SW 1271 (cell line): ENCODE results near the gene ADAMTSL2.

Experiments
- DNase-seq, 2 experiments: peaks; one replicate each; lab custom pipeline; 2025; lab: John Stamatoyannopoulos, UW

Gene ADAMTSL2

GRCh38 chr9:133499892-133500270 lies 34.6 kb upstream of the ADAMTSL2 start:
- DNase-seq = no peak

GRCh38 chr9:133502112-133502511 lies 32.4 kb upstream of the ADAMTSL2 start:
- no peak for DNase-seq

- no peak for DNase-seq
Measured at GRCh38 chr9:133505186-133505830, 29.2 kb upstream of the ADAMTSL2 start.

DNA sequence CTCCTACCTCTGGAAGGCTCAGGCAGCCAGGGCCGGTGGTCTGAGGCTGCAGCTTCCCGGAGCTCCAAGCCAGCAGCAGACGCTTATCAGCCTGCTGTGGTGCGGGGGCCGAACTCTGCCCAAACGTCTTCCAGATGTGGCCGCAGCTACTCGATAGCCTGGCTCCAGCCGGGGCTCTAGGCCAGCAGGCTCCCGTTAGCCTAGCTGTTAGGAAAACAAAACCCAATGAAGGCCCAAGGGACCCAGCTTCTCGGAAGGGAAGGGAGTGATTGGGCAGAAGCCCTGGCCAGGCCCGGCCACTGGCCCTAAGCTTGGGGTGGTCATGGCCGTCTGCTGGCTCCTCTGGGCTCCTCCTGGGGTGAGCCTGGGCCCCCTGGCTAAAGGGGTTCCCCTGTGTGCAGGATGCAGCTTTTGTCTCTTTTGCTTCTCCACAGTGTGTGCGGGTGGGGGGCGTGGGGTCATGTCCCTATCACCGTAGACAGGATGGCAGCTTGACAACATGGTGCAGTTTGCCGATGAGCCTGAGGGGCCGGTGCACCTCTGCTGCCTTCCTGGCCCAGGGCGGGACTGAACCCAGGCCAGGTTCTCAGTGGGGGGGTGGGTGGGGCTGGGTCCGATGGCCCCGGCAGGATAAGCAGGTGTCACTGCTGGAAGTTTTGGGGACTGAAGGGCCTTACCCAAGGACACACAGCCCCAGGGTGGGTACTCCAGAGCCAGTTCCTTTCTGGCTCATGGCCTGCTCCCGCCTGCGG lies 28.4 kb upstream of the ADAMTSL2 start:
- DNase-seq = no peak

GRCh38 chr9:133506653-133507038 lies 27.9 kb upstream of the ADAMTSL2 start:
- DNase-seq = no peak

DNA sequence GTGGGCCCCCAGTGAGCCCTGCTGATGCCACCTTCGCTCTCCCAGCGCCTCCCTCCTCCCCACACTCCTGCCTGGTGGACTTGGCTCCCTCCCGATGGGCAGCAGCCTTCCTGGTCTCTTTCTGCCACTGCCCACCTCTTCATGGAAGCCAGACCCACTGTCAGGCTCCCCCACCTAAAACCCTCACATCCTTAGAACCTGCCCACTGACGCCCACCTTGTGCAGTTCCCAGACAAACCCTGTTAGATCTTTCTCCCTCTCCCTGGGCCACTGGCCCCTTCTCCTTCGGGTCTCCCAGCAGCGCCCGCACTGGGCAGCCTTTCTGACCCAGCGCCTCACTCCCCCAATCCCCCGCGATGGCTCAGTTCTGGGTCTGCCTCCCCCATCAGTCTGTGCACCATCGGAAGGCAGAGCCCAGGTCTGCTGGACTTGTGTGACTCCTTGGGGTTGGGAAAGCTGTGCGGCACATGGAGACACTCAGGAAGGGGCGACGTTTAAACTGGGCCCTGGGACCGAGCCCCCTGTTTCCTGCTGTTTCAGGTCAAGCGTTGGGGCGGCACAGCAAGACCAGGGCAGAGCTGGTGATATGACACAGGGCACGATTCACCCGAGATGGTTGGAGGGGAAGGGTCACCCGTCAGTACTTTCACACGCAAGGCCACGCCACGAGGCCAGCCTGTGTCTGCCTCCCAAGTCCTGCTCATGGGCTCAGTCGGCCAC lies 27.1 kb upstream of the ADAMTSL2 start:
- DNase-seq = no peak

DNA sequence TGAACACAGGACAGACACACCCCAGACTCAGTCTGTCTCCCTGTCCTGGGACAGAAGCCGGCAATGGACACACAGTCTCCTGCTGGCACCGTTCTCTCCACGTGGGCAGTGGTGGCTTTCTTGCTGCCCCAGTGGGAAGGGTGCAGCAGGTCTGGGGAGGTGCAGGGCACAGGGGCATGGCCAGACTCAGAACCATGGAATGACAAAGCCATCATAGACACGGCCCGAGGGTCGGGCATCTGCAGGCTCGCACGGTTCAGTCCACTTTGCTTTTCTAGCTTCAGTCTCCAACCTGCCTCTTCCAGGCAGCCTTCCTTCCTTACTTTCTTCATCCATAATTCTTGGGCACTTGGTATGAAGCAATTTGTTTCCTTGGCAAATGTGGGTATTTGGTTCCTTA lies 26.5 kb upstream of the ADAMTSL2 start:
- DNase-seq = no peak

GRCh38 chr9:133509179-133510083 lies 25.1 kb upstream of the ADAMTSL2 start:
- no peak for DNase-seq

GRCh38 chr9:133510926-133511505 lies 23.5 kb upstream of the ADAMTSL2 start:
- no peak for DNase-seq

DNA sequence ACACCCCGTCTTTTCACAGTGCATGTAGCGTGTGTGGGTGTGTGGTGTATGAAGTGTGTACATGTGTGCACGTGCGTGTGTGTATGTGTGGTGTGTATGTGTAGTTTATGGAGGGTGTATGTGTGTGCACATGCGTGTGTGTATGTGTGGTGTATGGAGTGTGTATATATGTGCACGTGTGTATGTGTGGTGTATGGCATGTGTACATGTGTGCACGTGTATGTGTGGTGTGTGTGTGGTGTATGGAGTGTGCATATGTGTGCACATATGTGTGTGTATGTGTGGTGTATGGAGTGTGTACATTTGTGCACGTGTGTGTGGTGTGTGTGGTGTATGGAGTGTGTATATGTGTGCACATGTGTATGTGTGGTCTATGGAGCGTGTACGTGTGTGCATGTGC lies 22.9 kb upstream of the ADAMTSL2 start:
- no peak for DNase-seq

GRCh38 chr9:133512253-133513213 lies 22.0 kb upstream of the ADAMTSL2 start:
- DNase-seq = no peak

DNA sequence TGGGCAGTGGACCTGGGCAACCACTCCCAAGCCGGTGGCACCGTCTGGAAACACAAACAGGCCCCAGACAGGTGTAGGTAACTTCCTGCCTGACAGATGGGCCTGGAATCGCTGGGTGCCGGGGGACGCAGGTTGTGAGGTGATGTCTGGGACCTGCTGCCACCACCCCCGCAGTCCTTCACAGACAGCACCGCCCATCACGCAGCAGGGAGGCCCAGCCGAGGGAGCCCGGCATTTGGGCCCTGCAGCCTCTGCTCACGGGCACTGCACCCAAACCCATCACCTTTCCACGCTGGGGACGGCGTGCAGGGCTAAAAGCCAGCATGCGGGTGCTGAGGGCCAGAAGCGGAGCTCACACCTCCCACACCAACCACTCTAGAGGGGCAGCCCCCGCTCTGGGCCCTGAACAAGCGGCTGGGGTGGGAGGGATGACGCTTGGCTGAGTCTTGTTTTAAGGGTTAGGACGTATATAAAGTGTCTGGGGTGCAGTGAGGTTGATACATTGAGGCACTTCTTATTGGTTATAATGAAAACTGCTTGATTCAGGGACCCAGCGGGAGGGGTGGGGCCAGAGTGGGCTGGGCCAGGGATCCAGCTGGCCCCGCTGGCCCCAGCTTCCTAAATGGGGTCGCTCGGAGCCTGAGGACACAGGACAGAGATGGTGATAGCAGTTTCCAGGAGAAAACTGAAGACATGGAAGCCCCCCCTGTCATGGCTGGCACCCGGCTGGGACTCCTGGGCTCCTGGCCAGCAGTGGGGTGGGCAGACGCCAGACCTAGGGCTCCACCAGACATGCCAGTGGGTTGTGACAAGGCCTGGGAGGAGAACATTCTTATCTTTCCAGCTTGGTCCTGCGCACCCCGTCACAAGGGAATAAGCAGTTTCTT lies 21.0 kb upstream of the ADAMTSL2 start:
- DNase-seq = no peak

DNA sequence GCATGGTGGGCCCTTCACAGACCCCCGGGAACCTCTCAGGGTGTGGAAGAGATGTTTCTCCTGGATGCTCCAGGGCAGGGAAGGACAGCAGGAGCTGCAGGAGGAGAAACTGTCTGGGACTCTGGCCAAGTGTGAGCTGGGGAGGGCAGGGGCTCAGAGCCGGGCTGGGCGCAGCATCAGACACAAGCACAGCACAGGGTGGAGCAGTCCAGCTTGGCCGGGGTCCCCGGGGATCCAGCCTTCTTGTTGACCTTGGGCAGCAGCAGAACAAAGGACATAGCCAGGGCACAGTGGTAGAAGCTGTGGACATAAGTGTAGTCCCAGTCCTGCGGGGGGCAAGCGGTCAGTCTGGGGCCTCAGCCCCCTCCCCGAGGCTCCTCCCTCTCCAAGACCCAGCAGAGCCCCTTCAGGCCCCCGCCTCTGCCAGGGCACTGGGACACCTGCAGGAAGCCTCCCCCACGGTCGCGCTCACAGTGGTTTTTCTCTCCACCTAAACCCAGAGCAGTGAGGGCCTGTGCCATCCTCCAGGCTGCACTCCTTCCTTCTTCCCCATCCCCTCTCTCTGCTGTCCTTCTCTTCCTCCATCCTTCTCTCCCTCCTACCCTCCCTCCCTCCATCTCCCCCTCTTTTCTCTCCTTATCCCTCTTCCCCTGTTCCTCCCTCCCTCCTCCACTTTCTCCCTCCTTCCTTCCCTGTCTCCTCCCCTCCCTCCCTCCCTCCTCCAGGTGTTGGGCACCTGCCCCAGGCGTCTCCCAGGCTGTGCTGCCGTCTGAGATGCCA lies 19.9 kb upstream of the ADAMTSL2 start:
- DNase-seq = no peak

GRCh38 chr9:133515240-133515610 lies 19.3 kb upstream of the ADAMTSL2 start:
- no peak for DNase-seq

DNA sequence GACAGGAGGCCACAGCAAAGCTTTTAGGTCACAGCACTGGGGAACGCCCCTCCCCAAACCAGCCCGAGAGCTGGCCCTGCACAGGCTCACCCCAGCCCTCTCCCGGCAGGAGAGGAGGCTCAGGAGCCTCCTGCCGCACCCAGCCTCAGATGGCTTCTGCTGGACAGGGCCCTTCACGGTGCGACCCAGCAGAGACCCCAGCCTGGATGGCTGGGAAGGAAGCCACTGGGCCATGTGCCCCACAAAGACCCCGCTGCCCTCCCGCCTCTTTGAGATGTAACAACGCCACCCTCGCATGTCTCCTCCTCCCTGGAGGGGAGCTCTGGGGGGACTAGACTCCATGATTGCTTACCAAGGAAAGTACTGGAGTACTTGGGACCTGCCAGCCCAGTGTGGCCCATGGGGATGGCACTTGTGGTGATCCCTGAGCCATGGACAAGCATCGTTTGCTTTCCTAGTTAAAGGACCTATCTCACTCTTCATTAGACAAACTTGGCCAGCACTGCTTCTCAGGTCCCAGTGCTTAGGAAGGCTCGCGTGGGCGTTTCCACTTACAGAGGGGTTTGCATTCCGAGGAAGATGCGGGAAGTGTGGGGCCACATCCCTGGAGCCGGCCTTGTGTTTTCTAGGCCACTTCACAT lies 18.8 kb upstream of the ADAMTSL2 start:
- DNase-seq = no peak

DNA sequence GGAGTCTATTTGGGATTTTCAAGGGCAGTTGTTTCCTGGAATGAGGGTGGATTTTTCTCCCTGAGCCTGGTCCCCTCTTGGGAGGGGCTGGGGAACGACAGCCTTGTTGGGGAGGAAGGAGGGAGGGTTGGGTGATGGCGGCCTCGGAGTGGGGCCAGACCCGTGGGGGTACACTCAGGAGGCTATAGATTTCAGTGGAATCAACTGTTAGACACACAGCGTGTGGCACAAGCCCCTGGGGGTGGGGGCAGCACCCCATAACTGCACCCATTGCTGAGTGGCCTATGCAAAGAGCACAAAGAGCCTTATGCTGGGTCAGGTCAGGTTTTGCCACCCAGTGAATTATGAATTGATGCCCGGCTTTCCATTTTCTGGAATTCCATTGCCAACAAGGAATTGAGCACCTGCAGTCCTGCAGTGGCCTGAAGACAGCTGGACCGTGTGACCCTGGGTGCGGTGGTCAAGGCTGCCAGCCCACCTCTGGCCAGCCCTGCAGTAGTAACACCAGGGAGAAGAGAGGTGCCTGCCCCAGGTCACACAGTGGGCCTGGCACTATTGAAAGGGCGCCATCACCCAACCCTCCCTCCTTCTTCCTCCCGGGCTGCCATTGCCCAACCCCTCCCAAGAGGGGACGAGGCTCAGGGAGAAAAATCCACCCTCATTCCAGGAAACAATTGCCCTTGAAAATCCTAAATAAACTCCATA lies 18.1 kb upstream of the ADAMTSL2 start:
- no peak for DNase-seq

DNA sequence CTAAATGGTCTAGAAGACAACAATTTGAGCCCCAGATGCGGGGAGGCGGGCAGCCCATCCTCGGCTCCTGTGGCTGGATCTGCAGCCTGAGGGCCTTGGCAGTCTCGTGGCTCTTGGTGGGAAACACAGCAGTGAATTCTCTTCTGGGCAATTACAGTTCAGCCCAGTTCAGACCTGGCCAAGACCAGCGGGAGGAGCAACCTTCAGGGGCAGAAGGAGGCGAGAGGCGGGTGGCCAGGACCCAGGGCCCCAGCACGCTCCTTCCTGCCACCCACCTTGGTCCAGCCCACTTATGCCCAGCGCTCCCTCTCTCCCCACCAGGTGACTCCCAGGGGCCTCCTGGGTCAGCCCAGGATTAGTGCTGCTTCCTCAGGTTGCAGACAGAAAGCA lies 17.5 kb upstream of the ADAMTSL2 start:
- no peak for DNase-seq

GRCh38 chr9:133517711-133518110 lies 16.8 kb upstream of the ADAMTSL2 start:
- DNase-seq = no peak
